Liver (tissue), 9 donors: Measurements from ENCODE around the gene MEGF11. TPM values are rescaled to one million over a fixed set of nuclear protein-coding genes. Genes with fewer than 3 reads are reported as not detected.

Experiments
- DNase-seq: peaks from one replicate; pipeline ENCODE4 v3.0.0-alpha.2; 2017; ENCODE audit warnings: low spot score
- H3K27ac ChIP-seq, 2 donors: one replicate each; pipeline ENCODE4 v1.7.0; 2013; ENCODE audit warnings: inconsistent platforms in 2 of 2, low read length in 2 of 2, control low read depth in 1 of 2, low read depth in 1 of 2, mild to moderate bottlenecking in 1 of 2
- H3K27me3 ChIP-seq, 4 donors: one replicate each; pipeline versions ENCODE4 v1.6.1 to v1.7.0; 2013; ENCODE audit warnings: low read length in 3 of 4, inconsistent platforms in 1 of 4, mild to moderate bottlenecking in 1 of 4, moderate library complexity in 1 of 4; ENCODE audit not compliant: control insufficient read depth in 4 of 4, insufficient read depth in 4 of 4
- H3K36me3 ChIP-seq, 4 donors: one replicate each; pipeline versions ENCODE4 v1.6.1 to v1.7.0; 2013; ENCODE audit warnings: low read length in 3 of 4, mild to moderate bottlenecking in 3 of 4, low read depth in 1 of 4, moderate library complexity in 1 of 4; ENCODE audit not compliant: control insufficient read depth in 4 of 4, insufficient read depth in 3 of 4
- H3K4me1 ChIP-seq, 4 donors: one replicate each; pipeline versions ENCODE4 v1.6.1 to v1.7.0; 2013; ENCODE audit warnings: low read length in 3 of 4, mild to moderate bottlenecking in 3 of 4, moderate library complexity in 1 of 4; ENCODE audit not compliant: control insufficient read depth in 4 of 4, insufficient read depth in 4 of 4
- H3K4me3 ChIP-seq, 3 donors: one replicate each; pipeline versions ENCODE4 v1.6.1 to v1.7.0; 2013; ENCODE audit warnings: low read length in 3 of 3, control low read depth in 1 of 3, low read depth in 1 of 3, mild to moderate bottlenecking in 1 of 3
- H3K9ac ChIP-seq, 2 donors: one replicate each; pipeline ENCODE4 v1.7.0; 2013; ENCODE audit warnings: low read length in 2 of 2, mild to moderate bottlenecking in 2 of 2, moderate library complexity in 2 of 2, control low read depth in 1 of 2, low read depth in 1 of 2
- H3K9me3 ChIP-seq, 4 donors: one replicate each; pipeline versions ENCODE4 v1.6.1 to v1.7.0; 2013; ENCODE audit warnings: low read length in 3 of 4; ENCODE audit not compliant: control insufficient read depth in 4 of 4
- CTCF ChIP-seq: fragments of 150-350 bp; IDR thresholded peaks from 2 replicates; pipeline ENCODE4 v1.5.1; 2017; ENCODE audit warnings: improper control_type of control experiment, low read depth, low read length; ENCODE audit not compliant: missing input control
- EGR1 ChIP-seq, 2 donors: IDR thresholded peaks; 2 replicates each; pipeline ENCODE4 v1.6.1; 2016 to 2018; ENCODE audit warnings: antibody characterized with exemption in 2 of 2, low read depth in 2 of 2
- FOXA1 ChIP-seq: IDR thresholded peaks from 2 replicates; pipeline ENCODE4 v1.6.1; 2016; ENCODE audit warnings: antibody characterized with exemption
- FOXA2 ChIP-seq: IDR thresholded peaks from 2 replicates; pipeline ENCODE4 v1.6.1; 2016; ENCODE audit warnings: antibody characterized with exemption
- GABPA ChIP-seq, 2 donors: IDR thresholded peaks in 1 of 2; conservative IDR thresholded peaks in 1 of 2; 2 replicates each; pipeline ENCODE4 v1.6.1; 2016; ENCODE audit warnings: antibody characterized with exemption in 2 of 2, mild to moderate bottlenecking in 1 of 2, moderate library complexity in 1 of 2
- HNF4A ChIP-seq, 2 donors: conservative IDR thresholded peaks; 2 replicates each; pipeline ENCODE4 v1.6.1; 2016; ENCODE audit warnings: antibody characterized with exemption in 2 of 2, mild to moderate bottlenecking in 2 of 2
- HNF4G ChIP-seq: IDR thresholded peaks from 2 replicates; pipeline ENCODE4 v1.6.1; 2016; ENCODE audit warnings: antibody characterized with exemption
- JUND ChIP-seq, 2 donors: IDR thresholded peaks; 2 replicates each; pipeline ENCODE4 v1.6.1; 2016; ENCODE audit warnings: antibody characterized with exemption in 2 of 2
- MAX ChIP-seq: IDR thresholded peaks from 2 replicates; pipeline ENCODE4 v1.6.1; 2016; ENCODE audit warnings: antibody characterized with exemption
- NR2F2 ChIP-seq: IDR thresholded peaks from 2 replicates; pipeline ENCODE4 v1.6.1; 2016; ENCODE audit warnings: antibody characterized with exemption
- RAD21 ChIP-seq, 2 donors: IDR thresholded peaks; 2 replicates each; pipeline ENCODE4 v1.6.1; 2016; ENCODE audit warnings: antibody characterized with exemption in 2 of 2, mild to moderate bottlenecking in 2 of 2
- REST ChIP-seq: IDR thresholded peaks from 2 replicates; pipeline ENCODE4 v1.6.1; 2016; ENCODE audit warnings: antibody characterized with exemption, mild to moderate bottlenecking
- SP1 ChIP-seq: IDR thresholded peaks from 2 replicates; pipeline ENCODE4 v1.6.1; 2018; ENCODE audit warnings: antibody characterized with exemption, mild to moderate bottlenecking
- ZBTB33 ChIP-seq: IDR thresholded peaks from 2 replicates; pipeline ENCODE4 v1.6.1; 2016; ENCODE audit warnings: antibody characterized with exemption
- WGBS: extraction: QIAGEN DNeasy Blood & Tissue Kit; methylation state at CpG from one replicate; pipeline ENCODE4 v1.1.7; 2013; 5-methylcytosine and 5-hydroxymethylcytosine counted together
- polyA plus RNA-seq, 2 donors: library from polyadenylated mRNA; stranded (reverse) in 1 of 2; unstranded in 1 of 2; fragments of 200-250 nt in 1 of 2; fragments of >200 nt in 1 of 2; fragmentation: Nextera tagmentation in 1 of 2; extraction: Ambion mirVana in 1 of 2; gene quantifications; one replicate each; pipeline versions ENCODE4 v1.2.1 to v1.2.3, GENCODE V29; 2013 to 2015
- total RNA-seq, 2 donors: library from RNA; depleted of rRNA; stranded (reverse); fragments of >200 nt; gene quantifications; one replicate each; pipeline ENCODE4 v1.2.3, GENCODE V29; 2014
- donor health status: healthy.
- donor health status: healthy.
- donor health status: healthy.
- donor health status: healthy.
- donor health status: healthy.

Gene MEGF11
- total and polyA plus RNA-seq, 4 donors = under 0.01 to 0.51 (median 0.03) TPM; not detected in 1

- TF ChIP-seq GABPA (IDR thresholded peaks at IDR 0.05 in 1 of 2, conservative IDR thresholded peaks at IDR 0.05 in 1 of 2) = no peak
- TF ChIP-seq FOXA1 = no peak
- TF ChIP-seq NR2F2 = no peak
- peak; percentile 62 to 83 for TF ChIP-seq RAD21 (IDR thresholded peaks at IDR 0.05)
- TF ChIP-seq JUND (IDR thresholded peaks at IDR 0.05) = no peak
- no peak for TF ChIP-seq HNF4G
Observed at GRCh38 chr15:65916664-65917406, 336.7 kb downstream of the MEGF11 start (continued).

GRCh38 chr15:65916041-65916663 lies 337.4 kb downstream of the MEGF11 start:
- Histone ChIP-seq H3K27me3 (no peaks in the 10 kb centered on the region), H3K4me3 (no peak overlapping the region), H3K36me3 (peaks cover 0 to 1% (median 0%) of the 10 kb centered on the region in 4 donors), H3K9me3 (no peaks in the 10 kb centered on the region), H3K27ac (no peak overlapping the region), H3K9ac (no peak overlapping the region), H3K4me1 (no peaks in the 10 kb centered on the region)
- TF ChIP-seq FOXA2 (no peak), HNF4A (conservative IDR thresholded peaks at IDR 0.05) (no peak), EGR1 (IDR thresholded peaks at IDR 0.05; ENCODE audit: low read depth in 2 of 2) (no peak), NR2F2 (no peak), REST (no peak), CTCF (no peak), RAD21 (IDR thresholded peaks at IDR 0.05) (no peak), SP1 (no peak), HNF4G (no peak), ZBTB33 (no peak), MAX (no peak)
- 88% methylated on average over 7 of the region's 7 CpGs for WGBS
- DNase-seq = no peak
